GM12878 (cell line): ENCODE results near the gene SECISBP2. TPM values are rescaled to one million over a fixed set of nuclear protein-coding genes. Genes with fewer than 3 reads are reported as not detected.
A peak's percentile ranks its signal among the peaks of the same experiment; 100 is the strongest.

Source experiments
- EZH2 ChIP-seq: IDR thresholded peaks from 2 replicates; pipeline ENCODE4 v1.6.1; 2012; ENCODE audit warnings: low read depth, mild to moderate bottlenecking, control low read depth, inconsistent platforms, low read length, borderline replicate concordance; ENCODE audit not compliant: control insufficient read depth
- JUNB ChIP-seq: IDR thresholded peaks from 2 replicates; pipeline ENCODE4 v1.6.1; 2016; ENCODE audit warnings: antibody characterized with exemption, mild to moderate bottlenecking
- KLF5 ChIP-seq: fragments of 450-650 bp; IDR thresholded peaks from 2 replicates; pipeline ENCODE4 v1.6.1; 2014; ENCODE audit warnings: mild to moderate bottlenecking; ENCODE audit not compliant: partially characterized antibody
- NFIC ChIP-seq: IDR thresholded peaks from 2 replicates; pipeline ENCODE4 v1.6.1; 2012; ENCODE audit warnings: low read depth, mild to moderate bottlenecking, inconsistent platforms, low read length, moderate library complexity
- RFX5 ChIP-seq: IDR thresholded peaks from 2 replicates; pipeline ENCODE4 v1.6.1; 2011; ENCODE audit warnings: low read depth, low read length, improper control_type of control experiment
- RUNX3 ChIP-seq: IDR thresholded peaks from 2 replicates; pipeline ENCODE4 v1.6.1; 2012; ENCODE audit warnings: low read length, inconsistent platforms
- TBL1XR1 ChIP-seq: IDR thresholded peaks from 2 replicates; pipeline ENCODE4 v1.6.1; 2012; ENCODE audit warnings: low read depth, low read length, improper control_type of control experiment
- YBX1 ChIP-seq: fragments of 450-650 bp; IDR thresholded peaks from 2 replicates; pipeline ENCODE4 v1.6.1; 2016; ENCODE audit warnings: antibody characterized with exemption
- polyA plus RNA-seq, 11 experiments: library from polyadenylated mRNA; depleted of rRNA in 4 of 11; unstranded in 6 of 11; stranded (reverse) in 5 of 11; fragments of >200 nt; fragmentation: Nextera tagmentation in 4 of 11; fragmentation: Illumina TruSeq in 1 of 11; extraction: Ambion mirVana in 4 of 11; extraction: Trizol in 1 of 11; gene quantifications; 1 replicate in 1 of 11; 2 replicates in 10 of 11; pipeline versions ENCODE4 v1.2.1 to v1.2.3, GENCODE V29; 2011 to 2016; ENCODE audit warnings: inconsistent platforms in 2 of 11, missing spikeins in 2 of 11, low read depth in 1 of 11
- total RNA-seq, 4 experiments: library from RNA; depleted of rRNA in 3 of 4; stranded (reverse); fragments of >200 nt in 3 of 4; fragmentation: Illumina TruSeq in 1 of 4; extraction: Trizol in 1 of 4; gene quantifications; 2 replicates each; pipeline versions ENCODE4 v1.2.1 to v1.2.3, GENCODE V29; 2013 to 2021
- TF ChIP-seq, protein P1 (sequence below): IDR thresholded peaks from 2 replicates; pipeline ENCODE4 v1.6.1; 2011; ENCODE audit warnings: borderline replicate concordance, low read depth, mild to moderate bottlenecking, moderate library complexity, low read length; ENCODE audit not compliant: insufficient read depth, poor library complexity, severe bottlenecking
- TF ChIP-seq, protein P2 (sequence below): IDR thresholded peaks from 2 replicates; pipeline ENCODE4 v1.6.1; 2012; ENCODE audit warnings: low read depth, low read length, improper control_type of control experiment

SECISBP2 gene
- total and polyA plus RNA-seq, 10 of the 15 experiments (the other 5 are each of a cell fraction or from before 2014, with no cell fraction given): 4.6 to 50.5 (median 31.9) TPM

DNA sequence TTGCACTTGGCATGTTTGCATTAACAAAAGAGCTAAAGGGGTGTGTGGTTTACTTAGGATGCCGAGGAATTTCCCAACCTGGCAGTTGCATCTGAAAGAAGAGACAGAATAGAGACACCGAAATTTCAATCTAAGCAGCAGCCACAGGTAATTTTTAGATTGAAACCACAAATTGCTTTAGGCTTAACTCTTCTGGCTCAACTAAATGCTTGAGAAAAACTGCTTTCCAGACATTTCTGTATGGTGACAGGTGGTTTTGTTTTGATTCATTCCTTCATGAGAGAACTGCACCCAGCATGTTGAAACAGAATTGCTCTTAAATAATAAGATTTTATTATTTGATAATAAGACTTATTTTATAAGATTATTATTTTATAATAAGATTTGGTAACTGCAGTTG lies 21.5 kb downstream of the SECISBP2 start (continued):
- TF ChIP-seq, protein P1, sequence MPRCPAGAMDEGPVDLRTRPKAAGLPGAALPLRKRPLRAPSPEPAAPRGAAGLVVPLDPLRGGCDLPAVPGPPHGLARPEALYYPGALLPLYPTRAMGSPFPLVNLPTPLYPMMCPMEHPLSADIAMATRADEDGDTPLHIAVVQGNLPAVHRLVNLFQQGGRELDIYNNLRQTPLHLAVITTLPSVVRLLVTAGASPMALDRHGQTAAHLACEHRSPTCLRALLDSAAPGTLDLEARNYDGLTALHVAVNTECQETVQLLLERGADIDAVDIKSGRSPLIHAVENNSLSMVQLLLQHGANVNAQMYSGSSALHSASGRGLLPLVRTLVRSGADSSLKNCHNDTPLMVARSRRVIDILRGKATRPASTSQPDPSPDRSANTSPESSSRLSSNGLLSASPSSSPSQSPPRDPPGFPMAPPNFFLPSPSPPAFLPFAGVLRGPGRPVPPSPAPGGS: peak; percentile 17
- no peak for TF ChIP-seq RFX5
- TF ChIP-seq KLF5: no peak
- TF ChIP-seq TBL1XR1: 0 out of 2 replicates have a peak, but pooled peaks have one; percentile 51
- TF ChIP-seq, protein P2, sequence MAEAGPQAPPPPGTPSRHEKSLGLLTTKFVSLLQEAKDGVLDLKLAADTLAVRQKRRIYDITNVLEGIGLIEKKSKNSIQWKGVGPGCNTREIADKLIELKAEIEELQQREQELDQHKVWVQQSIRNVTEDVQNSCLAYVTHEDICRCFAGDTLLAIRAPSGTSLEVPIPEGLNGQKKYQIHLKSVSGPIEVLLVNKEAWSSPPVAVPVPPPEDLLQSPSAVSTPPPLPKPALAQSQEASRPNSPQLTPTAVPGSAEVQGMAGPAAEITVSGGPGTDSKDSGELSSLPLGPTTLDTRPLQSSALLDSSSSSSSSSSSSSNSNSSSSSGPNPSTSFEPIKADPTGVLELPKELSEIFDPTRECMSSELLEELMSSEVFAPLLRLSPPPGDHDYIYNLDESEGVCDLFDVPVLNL: no peak
- peak; percentile 91 for TF ChIP-seq RUNX3
- TF ChIP-seq YBX1: no peak
- TF ChIP-seq JUNB: peak; percentile 54
- no peak for TF ChIP-seq EZH2
- TF ChIP-seq NFIC: peak; percentile 71; the same call in 1 of the 2 replicates
